Prostate gland (tissue), 2 donors: ENCODE results near the gene METTL25B.
A peak's percentile ranks its signal among the peaks of the same experiment; 100 is the strongest.

ENCODE experiments used
- CTCF ChIP-seq, 4 experiments: fragments of 200-600 bp in 2 of 4; fragments of 450-650 bp in 2 of 4; sonication (generic) in 2 of 4; IDR thresholded peaks; 1 replicate in 3 of 4; 2 replicates in 1 of 4; pipeline ENCODE4 v1.5.1; 2016 to 2019; ENCODE audit warnings: antibody characterized with exemption in 4 of 4, mild to moderate bottlenecking in 2 of 4, moderate library complexity in 2 of 4
- POLR2A ChIP-seq: fragments of 450-650 bp; IDR thresholded peaks from one replicate; pipeline ENCODE4 v1.6.1; 2016; ENCODE audit warnings: antibody characterized with exemption, mild to moderate bottlenecking
- POLR2AphosphoS5 ChIP-seq: sonication (generic); formaldehyde crosslinking; IDR thresholded peaks from one replicate; pipeline ENCODE4 v1.6.1; 2017; ENCODE audit warnings: antibody characterized with exemption

DNA sequence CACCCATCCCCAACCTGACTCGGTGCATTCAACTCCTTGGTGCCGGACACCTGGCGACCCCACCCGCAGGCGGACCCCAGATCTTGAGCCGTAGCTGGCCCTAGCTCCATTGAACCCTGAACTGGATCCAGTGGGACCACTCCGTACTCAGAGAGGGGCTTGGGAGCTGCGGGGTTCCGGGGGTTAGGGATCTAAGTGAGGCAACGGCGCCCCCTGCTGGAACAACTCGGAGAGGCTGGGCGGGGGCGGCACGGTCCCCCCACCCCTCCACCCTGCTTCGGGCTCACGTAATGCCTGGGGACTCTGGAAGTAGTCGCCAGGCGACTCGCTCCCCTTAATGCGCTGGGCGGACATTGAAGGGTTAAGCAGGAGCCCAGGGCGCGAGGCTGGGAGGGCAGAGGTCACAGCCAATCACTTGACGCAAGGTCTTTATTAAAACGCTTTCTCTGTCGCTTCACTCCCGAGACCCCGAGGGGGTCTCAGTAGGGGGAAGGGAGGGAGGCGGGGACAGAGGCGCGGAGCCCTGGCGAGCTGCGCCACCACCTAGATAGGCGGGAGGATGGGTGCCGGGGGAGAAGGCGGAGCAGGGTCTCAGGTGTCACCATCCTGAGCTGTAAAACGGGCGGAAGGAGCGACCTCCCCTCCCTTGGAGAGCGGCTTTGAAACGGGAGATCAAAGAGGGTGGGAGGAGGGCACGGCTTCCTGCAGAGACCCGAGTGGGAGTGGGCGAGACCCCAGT lies 22.2 kb upstream of the METTL25B start:
- TF ChIP-seq CTCF (IDR thresholded peaks at IDR 0.05) (peak; percentile 61 to 90 (median 74)), POLR2A (peak; percentile 21), POLR2AphosphoS5 (no peak)
